GM21825 (cell line): ENCODE data around the gene SDK1.

Experiments used
- ATAC-seq: cut with Tn5 transposase; IDR thresholded peaks from one replicate; pipeline ENCODE4 v1.9.1; 2021; ENCODE audit warnings: mild to moderate bottlenecking, moderate library complexity; ENCODE audit not compliant: unreplicated experiment

Gene SDK1

GRCh38 chr7:4159154-4159501 lies 858.1 kb downstream of the SDK1 start:
- ATAC-seq: no peak

GRCh38 chr7:4159761-4160554 lies 858.9 kb downstream of the SDK1 start:
- ATAC-seq: no peak

- no peak for ATAC-seq
Observed at GRCh38 chr7:4162884-4163564, 862.0 kb downstream of the SDK1 start.

DNA sequence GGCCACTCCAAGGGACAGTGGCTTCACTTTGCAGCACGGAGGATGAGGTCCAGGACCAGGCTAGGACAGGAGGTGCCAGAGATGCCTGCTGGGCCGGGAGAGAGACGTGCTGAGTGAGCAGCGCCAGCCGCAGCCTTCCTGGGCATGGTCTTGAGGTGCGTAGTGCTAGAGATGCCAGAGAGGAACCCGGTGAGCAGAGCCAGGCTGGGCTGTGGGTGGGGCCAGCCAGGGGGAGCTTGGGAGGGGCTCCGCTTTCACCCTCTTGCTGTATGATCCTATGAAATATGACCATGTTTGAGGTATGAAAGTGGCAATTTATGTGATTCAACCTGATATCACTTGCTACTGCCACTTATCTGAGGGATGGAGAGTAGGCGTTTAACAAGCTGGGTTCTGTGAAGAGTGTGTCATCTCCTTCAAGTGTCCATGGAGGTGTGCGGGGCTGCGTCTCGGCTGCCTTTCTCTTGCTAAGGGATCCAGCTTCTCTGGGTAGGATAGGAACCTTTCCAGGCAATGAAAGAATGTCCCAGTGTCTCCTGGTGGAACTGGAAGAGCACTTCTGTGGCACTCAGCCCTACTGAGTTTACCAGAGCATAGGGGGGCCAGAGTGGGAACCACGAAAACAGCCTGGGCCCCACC lies 862.6 kb downstream of the SDK1 start:
- no peak for ATAC-seq

DNA sequence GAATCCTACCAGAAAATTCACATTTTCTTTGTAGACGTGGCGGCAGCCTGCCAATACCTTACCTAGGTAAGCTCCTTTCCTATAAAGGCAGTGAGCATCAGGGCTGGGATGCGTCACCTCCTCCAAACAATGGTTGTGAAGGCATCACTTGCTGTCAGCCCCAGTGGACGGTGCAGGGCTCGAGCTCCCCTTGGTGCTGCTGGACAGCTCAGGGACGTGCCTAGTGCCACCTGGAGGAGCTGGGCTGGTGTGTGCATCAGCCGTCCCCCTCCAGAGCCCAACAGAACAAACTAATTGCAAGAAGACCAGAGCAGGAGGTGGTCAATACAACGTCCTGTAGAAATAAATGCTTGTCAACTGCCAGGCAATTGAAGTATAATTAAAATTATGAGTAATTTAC lies 863.5 kb downstream of the SDK1 start:
- no peak for ATAC-seq

DNA sequence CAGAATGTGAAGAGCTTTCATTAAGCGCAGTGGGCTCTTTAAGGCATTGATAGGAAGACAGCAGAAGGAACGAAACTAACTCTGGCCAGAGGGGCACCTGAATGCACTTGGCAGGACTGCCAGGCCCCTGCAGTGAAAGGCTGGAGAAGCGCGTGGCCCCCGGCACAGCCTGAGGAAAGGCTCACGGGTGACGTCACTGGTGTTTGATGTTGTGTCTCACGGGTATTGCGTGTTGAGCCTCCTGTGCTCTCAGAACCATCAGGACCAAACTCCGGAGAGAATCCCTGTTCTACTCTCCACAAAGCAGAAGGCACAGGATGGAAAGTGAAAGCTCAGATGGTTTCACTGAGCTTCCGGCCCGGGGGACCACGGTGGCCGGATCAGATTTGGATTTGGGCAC lies 865.3 kb downstream of the SDK1 start:
- no peak for ATAC-seq

- no peak for ATAC-seq
Observed at GRCh38 chr7:4166807-4167206, 865.8 kb downstream of the SDK1 start.

GRCh38 chr7:4167385-4167910 lies 866.4 kb downstream of the SDK1 start:
- ATAC-seq: no peak

- no peak for ATAC-seq
Observed at GRCh38 chr7:4168041-4168440, 867.0 kb downstream of the SDK1 start.

GRCh38 chr7:4168541-4168940 lies 867.5 kb downstream of the SDK1 start:
- ATAC-seq: no peak

DNA sequence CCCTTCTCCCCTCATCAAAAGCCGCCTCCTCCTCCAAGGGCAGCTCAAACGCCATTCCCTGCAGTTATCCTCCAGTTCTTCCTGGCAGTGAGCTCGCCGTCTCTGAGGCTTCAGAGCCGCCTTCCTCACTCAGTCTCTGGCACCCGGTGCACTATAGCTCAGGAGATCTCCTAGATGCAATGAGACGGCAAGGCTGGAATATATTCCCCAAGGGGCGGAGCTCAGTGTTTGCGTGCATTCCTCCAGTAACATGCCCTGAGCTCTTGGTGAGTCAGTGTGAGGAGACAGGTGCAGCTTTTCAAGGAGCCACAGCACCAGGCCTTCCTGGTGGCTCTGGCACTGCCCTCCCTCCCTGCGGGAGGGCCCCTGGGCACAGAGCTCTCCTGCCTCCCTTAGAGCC lies 868.4 kb downstream of the SDK1 start:
- ATAC-seq: no peak

GRCh38 chr7:4170997-4171786 lies 870.1 kb downstream of the SDK1 start:
- ATAC-seq: no peak

GRCh38 chr7:4172883-4173282 lies 871.8 kb downstream of the SDK1 start:
- no peak for ATAC-seq

- no peak for ATAC-seq
Observed at GRCh38 chr7:4173615-4174014, 872.6 kb downstream of the SDK1 start.

DNA sequence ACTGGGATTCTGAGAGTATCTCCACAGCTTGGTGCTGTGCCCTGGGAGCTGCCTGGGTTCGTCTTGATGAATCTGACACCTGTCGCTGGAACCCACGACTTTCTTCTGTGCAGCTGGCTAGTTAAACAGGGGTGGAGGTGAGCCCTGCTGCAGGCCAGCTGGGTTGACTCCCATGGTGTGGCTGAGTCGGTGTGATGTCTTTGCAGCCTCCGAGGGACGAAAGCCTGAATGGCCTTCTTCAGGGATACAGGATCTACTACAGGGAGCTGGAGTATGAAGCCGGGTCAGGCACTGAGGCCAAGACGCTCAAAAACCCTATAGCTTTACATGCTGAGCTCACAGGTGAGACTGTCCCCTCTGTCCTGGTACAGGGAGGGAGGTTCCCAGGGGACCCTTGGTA lies 873.0 kb downstream of the SDK1 start:
- no peak for ATAC-seq

DNA sequence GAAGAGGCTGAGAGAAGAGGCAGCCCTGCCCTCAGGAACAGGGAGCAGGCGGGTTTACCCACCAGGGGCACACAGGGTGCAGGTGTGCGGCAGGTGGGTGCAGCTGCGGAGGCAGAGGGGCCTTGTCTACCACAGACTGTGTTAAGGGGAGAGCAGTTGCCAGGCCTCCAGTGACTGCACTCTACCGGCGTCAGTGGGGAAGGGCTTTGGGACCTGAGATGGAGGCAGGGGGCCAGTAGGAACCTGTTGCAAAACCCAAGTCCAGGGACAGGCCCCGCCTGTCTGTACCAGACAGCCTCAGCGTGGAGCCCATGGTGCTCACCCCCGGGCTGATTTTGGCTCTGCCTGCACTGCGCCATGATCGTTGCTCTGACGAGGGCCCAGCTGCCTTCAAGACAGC lies 873.4 kb downstream of the SDK1 start:
- ATAC-seq: no peak

- ATAC-seq: no peak
Observed at GRCh38 chr7:4174884-4175283, 873.8 kb downstream of the SDK1 start.

GRCh38 chr7:4175346-4175973 lies 874.4 kb downstream of the SDK1 start:
- ATAC-seq: no peak

- no peak for ATAC-seq
Observed at GRCh38 chr7:4177001-4177400, 875.9 kb downstream of the SDK1 start.

- ATAC-seq: no peak
Observed at GRCh38 chr7:4178416-4178815, 877.4 kb downstream of the SDK1 start.
